ENCODE results near the gene CRACDL.

Gene CRACDL

DNA sequence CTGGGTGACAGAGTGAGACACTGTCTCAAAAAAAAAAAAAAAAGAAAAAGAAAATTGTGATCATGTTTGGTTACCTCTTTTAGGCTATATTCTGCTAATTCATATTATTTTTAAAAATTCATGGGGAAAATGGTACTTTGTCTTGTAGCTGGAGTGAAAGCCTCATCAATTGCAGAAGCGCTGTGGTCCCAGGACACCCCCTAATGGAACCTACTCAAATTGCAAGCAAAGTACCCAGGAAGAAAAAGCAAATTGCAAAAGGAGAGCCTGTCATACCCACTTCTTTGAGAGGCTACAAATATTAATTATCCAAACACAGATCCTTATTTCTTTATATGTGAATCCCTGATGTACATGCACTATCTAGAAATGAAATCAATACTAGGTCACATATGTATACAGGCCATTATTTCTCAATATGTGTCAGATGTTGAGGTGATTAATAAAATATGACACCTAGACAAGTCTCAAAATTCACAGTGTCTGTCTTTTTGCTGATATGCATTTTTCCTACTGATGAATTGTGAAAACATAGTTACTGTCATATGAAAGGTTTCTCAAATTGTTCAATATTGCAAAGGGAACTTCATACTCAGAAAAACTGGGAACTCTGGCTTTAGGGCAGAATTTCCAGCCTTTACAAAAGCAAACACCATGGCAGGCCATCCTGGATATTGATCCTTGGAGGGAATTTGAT is 12.6 kb downstream of the CRACDL start:
- Histone ChIP-seq H3K4me3 (replicated peaks; ENCODE audit: insufficient read depth, low read length) (no peak overlapping the region), H3K27ac (replicated peaks) (no peak overlapping the region), H3K27me3 (ENCODE audit: insufficient read depth, poor library complexity, severe bottlenecking) (no peaks in the 10 kb centered on the region)
- DNase-seq (ENCODE audit: low read depth in 1 of 2, low spot score in 1 of 2) = no peak
- TF ChIP-seq GABPA (IDR thresholded peaks at IDR 0.05; ENCODE audit: low read depth) (no peak), SPI1 (IDR thresholded peaks at IDR 0.05; ENCODE audit: borderline replicate concordance, low read depth) (no peak), POLR2AphosphoS5 (IDR thresholded peaks at IDR 0.05; ENCODE audit: low read depth) (no peak)
- TF ChIP-seq, protein P1, sequence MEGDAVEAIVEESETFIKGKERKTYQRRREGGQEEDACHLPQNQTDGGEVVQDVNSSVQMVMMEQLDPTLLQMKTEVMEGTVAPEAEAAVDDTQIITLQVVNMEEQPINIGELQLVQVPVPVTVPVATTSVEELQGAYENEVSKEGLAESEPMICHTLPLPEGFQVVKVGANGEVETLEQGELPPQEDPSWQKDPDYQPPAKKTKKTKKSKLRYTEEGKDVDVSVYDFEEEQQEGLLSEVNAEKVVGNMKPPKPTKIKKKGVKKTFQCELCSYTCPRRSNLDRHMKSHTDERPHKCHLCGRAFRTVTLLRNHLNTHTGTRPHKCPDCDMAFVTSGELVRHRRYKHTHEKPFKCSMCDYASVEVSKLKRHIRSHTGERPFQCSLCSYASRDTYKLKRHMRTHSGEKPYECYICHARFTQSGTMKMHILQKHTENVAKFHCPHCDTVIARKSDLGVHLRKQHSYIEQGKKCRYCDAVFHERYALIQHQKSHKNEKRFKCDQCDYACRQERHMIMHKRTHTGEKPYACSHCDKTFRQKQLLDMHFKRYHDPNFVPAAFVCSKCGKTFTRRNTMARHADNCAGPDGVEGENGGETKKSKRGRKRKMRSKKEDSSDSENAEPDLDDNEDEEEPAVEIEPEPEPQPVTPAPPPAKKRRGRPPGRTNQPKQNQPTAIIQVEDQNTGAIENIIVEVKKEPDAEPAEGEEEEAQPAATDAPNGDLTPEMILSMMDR (IDR thresholded peaks at IDR 0.05; ENCODE audit: insufficient read depth, low read length) = no peak
- TF ChIP-seq, protein P2, sequence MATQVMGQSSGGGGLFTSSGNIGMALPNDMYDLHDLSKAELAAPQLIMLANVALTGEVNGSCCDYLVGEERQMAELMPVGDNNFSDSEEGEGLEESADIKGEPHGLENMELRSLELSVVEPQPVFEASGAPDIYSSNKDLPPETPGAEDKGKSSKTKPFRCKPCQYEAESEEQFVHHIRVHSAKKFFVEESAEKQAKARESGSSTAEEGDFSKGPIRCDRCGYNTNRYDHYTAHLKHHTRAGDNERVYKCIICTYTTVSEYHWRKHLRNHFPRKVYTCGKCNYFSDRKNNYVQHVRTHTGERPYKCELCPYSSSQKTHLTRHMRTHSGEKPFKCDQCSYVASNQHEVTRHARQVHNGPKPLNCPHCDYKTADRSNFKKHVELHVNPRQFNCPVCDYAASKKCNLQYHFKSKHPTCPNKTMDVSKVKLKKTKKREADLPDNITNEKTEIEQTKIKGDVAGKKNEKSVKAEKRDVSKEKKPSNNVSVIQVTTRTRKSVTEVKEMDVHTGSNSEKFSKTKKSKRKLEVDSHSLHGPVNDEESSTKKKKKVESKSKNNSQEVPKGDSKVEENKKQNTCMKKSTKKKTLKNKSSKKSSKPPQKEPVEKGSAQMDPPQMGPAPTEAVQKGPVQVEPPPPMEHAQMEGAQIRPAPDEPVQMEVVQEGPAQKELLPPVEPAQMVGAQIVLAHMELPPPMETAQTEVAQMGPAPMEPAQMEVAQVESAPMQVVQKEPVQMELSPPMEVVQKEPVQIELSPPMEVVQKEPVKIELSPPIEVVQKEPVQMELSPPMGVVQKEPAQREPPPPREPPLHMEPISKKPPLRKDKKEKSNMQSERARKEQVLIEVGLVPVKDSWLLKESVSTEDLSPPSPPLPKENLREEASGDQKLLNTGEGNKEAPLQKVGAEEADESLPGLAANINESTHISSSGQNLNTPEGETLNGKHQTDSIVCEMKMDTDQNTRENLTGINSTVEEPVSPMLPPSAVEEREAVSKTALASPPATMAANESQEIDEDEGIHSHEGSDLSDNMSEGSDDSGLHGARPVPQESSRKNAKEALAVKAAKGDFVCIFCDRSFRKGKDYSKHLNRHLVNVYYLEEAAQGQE (IDR thresholded peaks at IDR 0.05; ENCODE audit: insufficient replicate concordance, low read depth) = no peak

- TF ChIP-seq, protein P2 (IDR thresholded peaks at IDR 0.05; ENCODE audit: insufficient replicate concordance, low read depth) = no peak
- TF ChIP-seq SPI1 (IDR thresholded peaks at IDR 0.05; ENCODE audit: borderline replicate concordance, low read depth) = no peak
- TF ChIP-seq POLR2AphosphoS5 (IDR thresholded peaks at IDR 0.05; ENCODE audit: low read depth) = no peak
- TF ChIP-seq, protein P1 (IDR thresholded peaks at IDR 0.05; ENCODE audit: insufficient read depth, low read length) = no peak
- TF ChIP-seq GABPA (IDR thresholded peaks at IDR 0.05; ENCODE audit: low read depth) = no peak
- no peak for DNase-seq (ENCODE audit: low read depth in 1 of 2, low spot score in 1 of 2)
- Histone ChIP-seq H3K27me3 (ENCODE audit: insufficient read depth, poor library complexity, severe bottlenecking) (no peaks in the 10 kb centered on the region), H3K4me3 (replicated peaks; ENCODE audit: insufficient read depth, low read length) (no peak overlapping the region), H3K27ac (replicated peaks) (no peak overlapping the region)
Measured at GRCh38 chr2:98921062-98921461, 15.0 kb downstream of the CRACDL start.

- no peak for DNase-seq (ENCODE audit: low read depth in 1 of 2, low spot score in 1 of 2)
- H3K27ac ChIP-seq (replicated peaks) = no peak overlapping the region
Measured at GRCh38 chr2:98917031-98917471, 19.0 kb downstream of the CRACDL start.

More at GRCh38 chr2:98917031-98917471, 19.0 kb downstream of the CRACDL start:
- Histone ChIP-seq H3K27me3 (ENCODE audit: insufficient read depth, poor library complexity, severe bottlenecking) (no peaks in the 10 kb centered on the region), H3K4me3 (replicated peaks; ENCODE audit: insufficient read depth, low read length) (no peak overlapping the region)
- TF ChIP-seq, protein P2 (IDR thresholded peaks at IDR 0.05; ENCODE audit: insufficient replicate concordance, low read depth) = no peak
- TF ChIP-seq GABPA (IDR thresholded peaks at IDR 0.05; ENCODE audit: low read depth) (no peak), POLR2AphosphoS5 (IDR thresholded peaks at IDR 0.05; ENCODE audit: low read depth) (no peak), SPI1 (IDR thresholded peaks at IDR 0.05; ENCODE audit: borderline replicate concordance, low read depth) (no peak)
- TF ChIP-seq, protein P1 (IDR thresholded peaks at IDR 0.05; ENCODE audit: insufficient read depth, low read length) = no peak
